ENCODE data around the gene ANO3. TPM values are rescaled to one million over a fixed set of nuclear protein-coding genes. Genes with fewer than 3 reads are reported as not detected.

Gene ANO3
- total and polyA plus RNA-seq, 2 of the 8 experiments (the other 6 are each of a cell fraction or from before 2014, with no cell fraction given): not detected

GRCh38 chr11:26556582-26556981, 224.7 kb downstream of the ANO3 start:
- Histone ChIP-seq H3K9me3 (ENCODE audit: insufficient read depth in 2 of 2, low read depth in 1 of 2, low read length in 1 of 2) (no peaks in the 10 kb centered on the region), H3K4me2 (ENCODE audit: insufficient read depth in 1 of 2, low read depth in 2 of 2, low read length in 2 of 2) (no peak overlapping the region), H3K79me2 (ENCODE audit: control insufficient read depth in 1 of 2, insufficient read depth in 2 of 2, low read length in 2 of 2) (no peaks in the 10 kb centered on the region), H2BK5ac (ENCODE audit: low read depth, low read length) (no peak overlapping the region), H3K27ac (ENCODE audit: low read depth, low read length) (no peak overlapping the region), H3K56ac (replicated peaks; ENCODE audit: insufficient read length, low read depth, low read length) (no peak overlapping the region), H2BK15ac (ENCODE audit: low read length) (no peak overlapping the region), H2AK5ac (ENCODE audit: low read depth, low read length) (no peak overlapping the region), H3K27me3 (replicated peaks in 1 of 4; ENCODE audit: control insufficient read depth in 3 of 4, extremely low read depth in 1 of 4, insufficient read depth in 3 of 4, low read length in 3 of 4) (no peaks in the 10 kb centered on the region), H3K18ac (ENCODE audit: extremely low read depth, low read length) (no peak overlapping the region), H3K4me1 (replicated peaks in 1 of 4; ENCODE audit: control insufficient read depth in 3 of 4, insufficient read depth in 4 of 4, low read length in 3 of 4) (no peaks in the 10 kb centered on the region), H3K4ac (replicated peaks; ENCODE audit: insufficient read length, low read depth, low read length) (no peak overlapping the region), H2BK120ac (replicated peaks; ENCODE audit: low read depth, low read length) (no peak overlapping the region), H3K4me3 (ENCODE audit: extremely low read depth in 1 of 4, insufficient read depth in 2 of 4, low read depth in 3 of 4, low read length in 4 of 4) (no peak overlapping the region), H2AFZ (ENCODE audit: low read length) (no peak overlapping the region), H4K5ac (ENCODE audit: insufficient read length, low read depth, low read length) (no peak overlapping the region), H3K36me3 (ENCODE audit: control insufficient read depth in 2 of 4, insufficient read depth in 4 of 4, low read length in 3 of 4) (no peaks in the 10 kb centered on the region), H4K20me1 (replicated peaks in 1 of 2; ENCODE audit: control insufficient read depth in 1 of 2, insufficient read depth in 2 of 2, low read length in 2 of 2) (no peaks in the 10 kb centered on the region), H4K91ac (replicated peaks; ENCODE audit: insufficient read length, low read length) (no peak overlapping the region), H2BK20ac (ENCODE audit: low read length) (no peak overlapping the region), H3K79me1 (ENCODE audit: low read depth, low read length) (no peaks in the 10 kb centered on the region), H3K23ac (ENCODE audit: insufficient read length) (no peak overlapping the region), H3K14ac (ENCODE audit: insufficient read length) (no peak overlapping the region), H2BK12ac (ENCODE audit: low read depth, low read length) (no peak overlapping the region), H3K9ac (replicated peaks in 1 of 4; ENCODE audit: extremely low read depth in 1 of 4, low read depth in 3 of 4, low read length in 3 of 4) (no peak overlapping the region), H3K23me2 (ENCODE audit: low read depth, low read length) (no peaks in the 10 kb centered on the region), H4K8ac (ENCODE audit: extremely low read depth, insufficient read depth, low read length) (no peak overlapping the region)
- 91% methylated on average over 1 of the region's 1 CpG; no CpG with 5 or more reads in 1 of the 2 experiments for WGBS, 2 experiments (ENCODE audit: extremely low coverage in 1 of 2, insufficient coverage in 1 of 2, insufficient read length in 1 of 2, insufficient replicate concordance in 2 of 2, low coverage in 1 of 2, low lambda C conversion rate in 2 of 2, missing lambda C conversion rate in 1 of 2)
- POLR2A ChIA-PET (ENCODE audit: partially characterized antibody): no interaction called here
- CTCF ChIA-PET (ENCODE audit: partially characterized antibody): interaction anchor here (0.6 to 1.0 kb wide), 4 partner anchors 11 to 258 kb away, joined by 3 to 4 read pairs (median 3); no protein-coding TSS in a partner anchor
- FAIRE-seq (no peak), DNase-seq (ENCODE audit: low read depth in 1 of 2, low spot score in 2 of 2) (no peak)
- TF ChIP-seq KDM4A (IDR thresholded peaks at IDR 0.05; ENCODE audit: low read depth, low read length, severe bottlenecking): no peak
- TF ChIP-seq KDM5A (IDR thresholded peaks at IDR 0.05; ENCODE audit: low read length): no peak
- no peak for TF ChIP-seq ATF2 (IDR thresholded peaks at IDR 0.05; ENCODE audit: low read length)
- no peak for TF ChIP-seq JUN (IDR thresholded peaks at IDR 0.05; ENCODE audit: low read depth, low read length)
- TF ChIP-seq SP2 (IDR thresholded peaks at IDR 0.05; ENCODE audit: low read length): no peak
- no peak for TF ChIP-seq SUZ12 (IDR thresholded peaks at IDR 0.05; ENCODE audit: low read length)
- TF ChIP-seq EGR1 (IDR thresholded peaks at IDR 0.05; ENCODE audit: borderline replicate concordance, low read depth, low read length): no peak
- TF ChIP-seq TEAD4 (IDR thresholded peaks at IDR 0.05; ENCODE audit: low read depth, low read length): no peak
- TF ChIP-seq CBX5 (IDR thresholded peaks at IDR 0.05; ENCODE audit: low read depth, low read length): no peak
- TF ChIP-seq GTF2F1 (IDR thresholded peaks at IDR 0.05; ENCODE audit: borderline replicate concordance, low read depth, low read length): no peak
- no peak for TF ChIP-seq SP1 (IDR thresholded peaks at IDR 0.05; ENCODE audit: low read depth, low read length)
- no peak for TF ChIP-seq CREB1 (IDR thresholded peaks at IDR 0.05)
- no peak for TF ChIP-seq MAX (IDR thresholded peaks at IDR 0.05)
- TF ChIP-seq CHD2 (IDR thresholded peaks at IDR 0.05; ENCODE audit: low read length): no peak
